Stimulated activated CD4-positive, alpha-beta T cell treated with anti-CD3 and anti-CD28 coated beads, Interleukin-1b, Interleukin-23, amount 100 ng/mL, for 1 hour (primary cell): ENCODE measurements around the gene PRICKLE2.

ENCODE experiments used
- DNase-seq, 2 donors: peaks; one replicate each; pipeline ENCODE4 v3.0.0-alpha.2; 2020; ENCODE audit warnings: low read depth in 2 of 2

Gene PRICKLE2

GRCh38 chr3:64247991-64248646 lies 22.9 kb upstream of the PRICKLE2 start:
- DNase-seq: no peak

GRCh38 chr3:64244011-64244942 lies 19.0 kb upstream of the PRICKLE2 start:
- no peak for DNase-seq

- no peak for DNase-seq
Observed at GRCh38 chr3:64242435-64242834, 17.2 kb upstream of the PRICKLE2 start.

DNA sequence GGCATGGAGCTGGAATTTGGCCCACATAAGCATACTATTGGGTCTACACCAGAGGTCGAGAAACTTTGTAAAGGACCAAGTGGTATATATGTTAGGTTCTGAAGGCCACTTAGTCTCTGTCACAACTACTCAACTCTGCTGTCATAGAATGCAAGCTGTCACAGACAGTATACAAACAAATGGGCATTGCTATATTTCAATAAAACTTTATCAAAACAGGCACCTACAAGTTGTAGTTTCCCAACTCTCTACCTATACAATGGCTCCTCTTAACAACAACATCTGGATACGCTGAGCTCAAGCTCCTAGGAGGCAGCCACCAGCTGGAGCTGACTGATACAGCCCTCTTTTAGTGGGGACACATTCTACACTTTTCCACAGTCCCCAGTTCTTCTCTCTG lies 15.7 kb upstream of the PRICKLE2 start:
- no peak for DNase-seq

- DNase-seq: no peak
Observed at GRCh38 chr3:64240396-64240795, 15.1 kb upstream of the PRICKLE2 start.

GRCh38 chr3:64239841-64240240 lies 14.6 kb upstream of the PRICKLE2 start:
- no peak for DNase-seq

- DNase-seq: no peak
Observed at GRCh38 chr3:64238971-64239667, 13.9 kb upstream of the PRICKLE2 start.

- DNase-seq: no peak
Observed at GRCh38 chr3:64237083-64237482, 11.8 kb upstream of the PRICKLE2 start.

GRCh38 chr3:64235605-64236004 lies 10.3 kb upstream of the PRICKLE2 start:
- no peak for DNase-seq

GRCh38 chr3:64234571-64234970 lies 9.3 kb upstream of the PRICKLE2 start:
- no peak for DNase-seq

GRCh38 chr3:64232821-64233220 lies 7.6 kb upstream of the PRICKLE2 start:
- DNase-seq: no peak

DNA sequence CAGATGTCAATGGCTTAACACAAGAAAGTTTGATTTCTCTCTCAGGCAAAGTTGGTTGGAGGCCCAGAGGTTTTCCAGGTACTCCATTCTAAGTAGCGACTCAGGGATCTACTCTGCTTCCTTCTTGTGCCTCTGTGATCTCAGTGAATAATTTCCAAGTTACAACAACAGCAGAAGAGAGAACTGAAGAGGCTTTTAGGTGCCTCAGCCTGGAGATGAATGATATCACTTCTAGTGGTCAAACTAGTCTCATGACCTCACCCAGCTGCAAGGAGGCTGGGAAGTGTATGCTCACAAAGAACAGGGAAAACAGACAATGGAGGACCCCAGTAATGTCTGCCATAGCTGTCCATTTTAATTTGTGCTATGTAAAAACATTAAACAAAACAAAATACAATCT lies 4.6 kb upstream of the PRICKLE2 start:
- no peak for DNase-seq

GRCh38 chr3:64228110-64228509 lies 2.8 kb upstream of the PRICKLE2 start:
- no peak for DNase-seq

DNA sequence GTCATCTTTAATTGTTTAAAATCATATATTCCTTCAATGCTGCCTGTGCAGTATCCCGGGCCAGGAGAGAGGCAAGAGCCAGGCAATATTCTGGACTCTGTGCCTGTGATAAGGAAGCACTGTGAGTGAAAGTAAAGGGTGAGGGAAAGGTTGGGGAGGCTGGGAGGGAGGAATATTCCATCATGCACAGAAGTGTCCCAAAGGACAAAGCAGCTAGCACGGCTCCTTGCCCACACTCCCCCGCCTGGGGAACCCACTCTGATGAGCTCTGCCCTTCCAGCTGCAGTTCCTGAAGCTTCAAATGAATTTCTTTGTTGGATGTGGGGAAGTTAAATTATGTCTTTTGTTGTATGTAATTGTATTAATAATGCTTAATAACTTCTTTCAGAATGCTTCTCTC lies 1.5 kb upstream of the PRICKLE2 start:
- DNase-seq: no peak

DNA sequence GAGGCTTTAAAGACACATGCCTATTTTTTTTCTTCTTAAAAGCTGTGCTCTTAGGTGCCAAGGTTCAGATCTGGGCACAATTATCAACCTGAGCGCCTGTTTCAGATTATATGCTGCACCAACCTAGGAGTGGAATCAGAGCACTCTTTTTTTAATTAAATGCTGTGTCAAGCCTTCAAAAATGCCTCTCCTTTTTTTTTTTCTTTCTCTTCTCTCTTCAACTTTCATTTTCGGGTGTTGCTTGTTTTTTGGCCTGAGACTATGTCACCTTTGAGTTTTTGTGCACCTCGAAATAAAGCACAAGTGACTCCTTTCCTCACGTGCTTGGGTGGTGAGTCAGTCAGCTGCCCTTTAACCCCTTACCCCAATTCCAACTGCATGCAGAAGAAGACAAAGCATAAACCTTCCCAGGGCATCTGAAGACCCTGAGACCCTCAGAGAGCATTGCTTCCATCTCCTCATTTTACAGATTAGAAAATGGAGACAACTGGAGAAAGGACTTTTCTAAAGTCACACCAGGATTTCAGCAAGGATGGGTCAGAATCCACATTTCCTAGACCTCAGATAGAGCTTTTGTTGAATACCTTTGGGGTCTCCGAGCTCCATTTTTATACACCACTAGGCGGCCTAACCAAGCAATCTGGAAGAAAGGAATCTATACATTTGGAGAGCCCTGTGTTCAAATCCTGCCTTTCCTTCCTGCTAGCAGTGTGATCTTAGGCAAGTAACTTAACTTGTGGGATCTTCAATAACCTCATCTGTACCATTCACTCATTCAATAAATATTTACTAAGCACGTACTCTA lies 631 bp upstream of the PRICKLE2 start:
- no peak for DNase-seq

DNA sequence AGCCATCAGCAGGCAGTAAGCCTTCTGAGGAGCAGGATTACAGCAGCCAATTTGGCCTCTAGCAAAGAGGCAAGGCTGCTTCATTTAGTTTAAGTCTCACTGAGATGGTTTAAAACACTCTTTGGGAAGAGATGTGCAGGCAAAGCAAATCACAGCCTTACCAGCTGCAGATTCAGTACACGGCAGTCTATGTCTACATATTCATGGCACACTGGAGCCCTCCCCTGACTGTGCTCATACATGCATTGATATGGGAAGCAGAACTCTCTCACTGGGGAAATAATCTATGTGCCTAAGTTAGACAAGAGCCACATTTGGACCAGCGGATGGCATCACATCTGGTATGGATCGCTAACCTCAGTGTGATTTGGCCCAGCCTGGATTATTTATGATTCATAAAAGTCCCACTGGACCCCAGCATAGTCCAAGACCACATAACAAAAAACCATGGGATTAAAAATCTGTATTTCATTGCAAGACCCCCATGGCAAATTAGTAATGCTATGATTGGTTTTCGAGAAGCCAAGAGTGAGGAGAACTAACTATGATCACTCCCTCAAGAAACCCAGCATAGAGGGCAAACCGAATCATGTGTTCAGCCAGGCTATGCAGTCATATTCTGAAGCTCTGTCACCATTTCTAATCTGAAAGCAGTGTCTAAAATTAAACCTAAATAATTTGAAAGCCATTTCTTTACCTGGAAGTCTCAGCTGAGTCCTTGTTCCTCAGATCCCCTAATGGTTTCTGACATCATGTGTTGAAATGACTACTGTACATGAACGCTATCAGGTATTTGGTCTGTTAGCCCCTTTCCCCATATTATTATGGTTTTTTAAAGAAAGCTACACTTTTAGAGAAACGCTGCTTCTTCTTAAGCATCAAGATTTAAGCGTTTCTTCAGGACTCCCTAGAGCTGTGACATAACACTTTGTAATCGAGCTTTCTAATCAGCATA lies 1.2 kb downstream of the PRICKLE2 start:
- DNase-seq: no peak

- DNase-seq: no peak
Observed at GRCh38 chr3:64222501-64223111, 2.7 kb downstream of the PRICKLE2 start.

- no peak for DNase-seq
Observed at GRCh38 chr3:64221571-64222257, 3.6 kb downstream of the PRICKLE2 start.

DNA sequence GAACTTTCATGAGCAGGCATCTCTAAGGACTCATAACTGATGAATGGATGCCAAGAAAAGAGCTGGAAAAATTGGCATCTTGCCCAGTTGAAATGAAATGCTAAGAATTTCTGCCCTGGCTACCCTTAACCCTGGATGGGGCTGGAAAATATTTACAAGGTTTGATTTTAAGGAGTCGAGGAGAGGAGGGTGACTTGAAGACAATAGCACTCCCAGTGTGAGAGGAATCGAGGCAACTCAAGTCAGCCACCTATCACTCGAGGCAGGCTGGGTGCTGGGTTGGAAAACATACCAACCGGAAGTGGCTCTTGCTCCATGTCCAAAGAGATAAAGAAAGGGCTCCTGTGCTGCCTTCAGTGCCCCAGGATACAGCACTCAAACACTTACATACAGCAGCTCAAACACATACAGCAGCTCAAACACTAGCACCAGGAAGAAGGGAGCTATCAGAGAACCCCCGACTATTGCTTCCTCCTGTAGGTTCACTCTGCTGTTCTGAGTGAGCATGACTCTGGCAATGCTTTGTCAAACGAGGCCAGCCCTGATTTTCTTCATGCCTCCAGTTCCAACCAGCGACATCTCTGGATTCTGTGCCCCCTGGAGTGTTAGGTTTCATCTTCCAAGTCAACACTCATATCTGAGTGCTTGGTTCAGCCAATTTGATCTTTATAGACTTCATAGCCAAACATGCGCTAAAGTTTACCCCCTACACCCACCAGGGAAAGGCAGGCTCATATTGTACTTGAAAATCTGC lies 4.9 kb downstream of the PRICKLE2 start:
- no peak for DNase-seq
